Measurements from ENCODE around the gene LGALS3BP. TPM values are rescaled to one million over a fixed set of nuclear protein-coding genes. Genes with fewer than 3 reads are reported as not detected.

LGALS3BP gene
- total RNA-seq, 1 experiment from 2014 or later = 69.8 TPM

- Histone ChIP-seq H3K27ac (ENCODE audit: insufficient read length, low read depth, low read length) (no peak overlapping the region), H3K9ac (ENCODE audit: extremely low read depth, insufficient read length, low read length) (no peak overlapping the region), H4K91ac (ENCODE audit: insufficient read length, low read depth, low read length) (no peak overlapping the region), H2AFZ (ENCODE audit: low read length) (no peak overlapping the region), H3T11ph (ENCODE audit: low read length) (no peak overlapping the region), H3K4ac (ENCODE audit: low read depth, low read length) (no peak overlapping the region), H2BK120ac (ENCODE audit: low read depth, low read length, poor library complexity, severe bottlenecking) (no peak overlapping the region), H4K8ac (replicated peaks; ENCODE audit: insufficient read length, low read depth, low read length) (no peak overlapping the region), H3K56ac (ENCODE audit: insufficient read length, low read depth, low read length) (no peak overlapping the region), H3K4me2 (ENCODE audit: insufficient read depth, insufficient read length, low read length) (no peak overlapping the region), H3K23ac (ENCODE audit: insufficient read length, low read depth, low read length) (no peak overlapping the region), H3K79me2 (ENCODE audit: insufficient read depth, low read length) (no peaks in the 10 kb centered on the region), H3K18ac (ENCODE audit: insufficient read length, low read depth, low read length) (no peak overlapping the region), H3K4me1 (ENCODE audit: insufficient read depth, low read length) (peaks cover 4% of the 10 kb centered on the region; the same call in 1 of the 2 replicates), H4K20me1 (ENCODE audit: control insufficient read depth, insufficient read depth, insufficient read length) (no peaks in the 10 kb centered on the region), H3K14ac (ENCODE audit: insufficient read depth, low read length) (no peak overlapping the region), H3K79me1 (ENCODE audit: insufficient read depth, low read depth, low read length, poor library complexity, severe bottlenecking) (no peaks in the 10 kb centered on the region), H2BK12ac (ENCODE audit: insufficient read length, low read depth, low read length) (no peak overlapping the region), H2BK5ac (ENCODE audit: insufficient read length, low read length) (no peak overlapping the region), H3K23me2 (ENCODE audit: insufficient read length, low read depth, low read length, poor library complexity, severe bottlenecking) (no peaks in the 10 kb centered on the region), H2BK15ac (ENCODE audit: low read depth, low read length) (no peak overlapping the region), H2BK20ac (ENCODE audit: low read depth, low read length, poor library complexity, severe bottlenecking) (no peak overlapping the region), H3K9me3 (ENCODE audit: control insufficient read depth, low read depth, low read length) (no peaks in the 10 kb centered on the region), H2AK5ac (ENCODE audit: insufficient read length, low read length) (no peak overlapping the region), H3K27me3 (ENCODE audit: insufficient read depth, low read length) (no peaks in the 10 kb centered on the region), H4K5ac (ENCODE audit: insufficient read length, low read depth, low read length) (no peak overlapping the region)
- Mint-ChIP-seq H3K36me3 (ENCODE audit: insufficient read depth in 1 of 3, low read depth in 3 of 3) (peaks cover 4 to 7% (median 4%) of the 10 kb centered on the region in 3 experiments), H3K27ac (no peak overlapping the region), H3K9me3 (no peaks in the 10 kb centered on the region), H3K27me3 (ENCODE audit: low read depth) (peaks cover 23% of the 10 kb centered on the region), H3K4me3 (no peak overlapping the region), H3K4me1 (peaks cover 13 to 19% of the 10 kb centered on the region in 2 experiments)
- WGBS (ENCODE audit: extremely low coverage, insufficient read length, low lambda C conversion rate) = no CpG with 5 or more reads among the region's 5 CpGs
- DNase-seq = no peak
- TF ChIP-seq CTCF (conservative IDR thresholded peaks at IDR 0.05) = no peak
These were observed 5.7 kb upstream of the LGALS3BP start for GRCh38 chr17:78985395-78985794.
